HEK293 (cell line): Measurements from ENCODE around the gene CACNG1.

Experiments
- CTCF ChIA-PET: fragments of 350-600 bp; formaldehyde crosslinking; extraction: SDS; loops from one replicate; lab custom pipeline; 2021; ENCODE audit warnings: antibody characterized with exemption; lab: Yijun Ruan, JAX
- POLR2A ChIA-PET: fragments of 300-600 bp; formaldehyde crosslinking; extraction: SDS; loops from one replicate; lab custom pipeline; 2020; ENCODE audit warnings: antibody characterized with exemption, inconsistent platforms; lab: Yijun Ruan, JAX
- H3K27ac ChIP-seq: fragments of 200-500 bp; sonication (Bioruptor generic); 2 replicates; pipeline ENCODE4 v1.5.1; 2014; ENCODE audit warnings: low read depth, low read length, control low read depth, inconsistent platforms; ENCODE audit errors: extremely low read depth
- H3K36me3 ChIP-seq, 2 experiments: fragments of 200-500 bp in 1 of 2; sonication (Bioruptor generic) in 1 of 2; 1 replicate in 1 of 2; 2 replicates in 1 of 2; pipeline ENCODE4 v1.5.1; 2014 to 2017; ENCODE audit warnings: inconsistent platforms in 2 of 2, low read length in 2 of 2; ENCODE audit not compliant: control insufficient read depth in 2 of 2, insufficient read depth in 1 of 2
- H3K4me1 ChIP-seq: fragments of 200-500 bp; sonication (Bioruptor generic); 2 replicates; pipeline ENCODE4 v1.5.1; 2014; ENCODE audit warnings: mild to moderate bottlenecking, low read length, inconsistent platforms; ENCODE audit not compliant: control insufficient read depth, insufficient read depth
- H3K4me3 ChIP-seq: 2 replicates; pipeline ENCODE4 v1.5.1; 2011; ENCODE audit warnings: low read depth, mild to moderate bottlenecking, control low read depth, low read length, moderate library complexity
- H3K9me3 ChIP-seq: fragments of 200-500 bp; sonication (Bioruptor generic); 2 replicates; pipeline ENCODE4 v1.5.1; 2014; ENCODE audit warnings: low read depth, low read length, inconsistent platforms; ENCODE audit not compliant: control insufficient read depth, insufficient read depth
- BCL11B ChIP-seq: fragments of 450-650 bp; formaldehyde crosslinking; IDR thresholded peaks from 2 replicates; pipeline ENCODE4 v1.5.1; 2016; ENCODE audit warnings: low read depth, missing biosample characterization, missing genetic modification characterization
- EGR2 ChIP-seq: fragments of 450-650 bp; formaldehyde crosslinking; IDR thresholded peaks from 2 replicates; pipeline ENCODE4 v1.5.1; 2016; ENCODE audit warnings: low read depth, missing biosample characterization, missing genetic modification characterization
- GLI4 ChIP-seq: fragments of 450-650 bp; formaldehyde crosslinking; IDR thresholded peaks from 2 replicates; pipeline ENCODE4 v1.5.1; 2016; ENCODE audit warnings: missing biosample characterization, missing genetic modification characterization
- KLF7 ChIP-seq: fragments of 450-650 bp; formaldehyde crosslinking; IDR thresholded peaks from 2 replicates; pipeline ENCODE4 v1.5.1; 2016; ENCODE audit warnings: missing biosample characterization, missing genetic modification characterization, borderline replicate concordance
- KLF9 ChIP-seq: fragments of 450-650 bp; formaldehyde crosslinking; IDR thresholded peaks from 2 replicates; pipeline ENCODE4 v1.5.1; 2016; ENCODE audit warnings: missing biosample characterization, missing genetic modification characterization, low read depth
- PATZ1 ChIP-seq: fragments of 450-650 bp; formaldehyde crosslinking; IDR thresholded peaks from 2 replicates; pipeline ENCODE4 v1.5.1; 2016; ENCODE audit warnings: missing biosample characterization, missing genetic modification characterization
- PRDM2 ChIP-seq: fragments of 450-650 bp; formaldehyde crosslinking; IDR thresholded peaks from 2 replicates; pipeline ENCODE4 v1.5.1; 2016; ENCODE audit warnings: missing biosample characterization, missing genetic modification characterization, borderline replicate concordance
- ZBTB17 ChIP-seq: fragments of 450-650 bp; formaldehyde crosslinking; IDR thresholded peaks from 2 replicates; pipeline ENCODE4 v1.5.1; 2016; ENCODE audit warnings: missing biosample characterization, missing genetic modification characterization
- ZBTB7A ChIP-seq: fragments of 450-650 bp; formaldehyde crosslinking; IDR thresholded peaks from 2 replicates; pipeline ENCODE4 v1.5.1; 2016; ENCODE audit warnings: low read depth, missing biosample characterization, missing genetic modification characterization
- ZFP37 ChIP-seq: fragments of 450-650 bp; formaldehyde crosslinking; IDR thresholded peaks from 2 replicates; pipeline ENCODE4 v1.5.1; 2016; ENCODE audit warnings: missing biosample characterization, missing genetic modification characterization
- ZNF10 ChIP-seq: fragments of 450-650 bp; formaldehyde crosslinking; IDR thresholded peaks from 2 replicates; pipeline ENCODE4 v1.5.1; 2017; ENCODE audit warnings: missing biosample characterization, missing genetic modification characterization
- ZNF121 ChIP-seq: fragments of 450-650 bp; formaldehyde crosslinking; IDR thresholded peaks from 2 replicates; pipeline ENCODE4 v1.5.1; 2016; ENCODE audit warnings: missing biosample characterization, missing genetic modification characterization
- ZNF16 ChIP-seq: fragments of 450-650 bp; formaldehyde crosslinking; IDR thresholded peaks from 2 replicates; pipeline ENCODE4 v1.5.1; 2016; ENCODE audit warnings: low read depth, missing biosample characterization, missing genetic modification characterization
- ZNF18 ChIP-seq: fragments of 450-650 bp; formaldehyde crosslinking; IDR thresholded peaks from 2 replicates; pipeline ENCODE4 v1.5.1; 2016; ENCODE audit warnings: missing biosample characterization, missing genetic modification characterization
- ZNF184 ChIP-seq: fragments of 450-650 bp; IDR thresholded peaks from 2 replicates; pipeline ENCODE4 v1.5.1; 2018; ENCODE audit warnings: missing biosample characterization, mild to moderate bottlenecking, missing genetic modification characterization
- ZNF19 ChIP-seq: fragments of 450-650 bp; formaldehyde crosslinking; IDR thresholded peaks from 2 replicates; pipeline ENCODE4; 2016; ENCODE audit warnings: missing biosample characterization, missing genetic modification characterization, low read depth
- ZNF514 ChIP-seq: fragments of 450-650 bp; formaldehyde crosslinking; IDR thresholded peaks from 2 replicates; pipeline ENCODE4 v1.5.1; 2016; ENCODE audit warnings: missing biosample characterization, missing genetic modification characterization
- ZNF530 ChIP-seq: fragments of 450-650 bp; formaldehyde crosslinking; IDR thresholded peaks from 2 replicates; pipeline ENCODE4 v1.5.1; 2016; ENCODE audit warnings: low read depth, missing biosample characterization, missing genetic modification characterization
- ZNF792 ChIP-seq: fragments of 450-650 bp; formaldehyde crosslinking; IDR thresholded peaks from 2 replicates; pipeline ENCODE4 v1.5.1; 2016; ENCODE audit warnings: missing biosample characterization, missing genetic modification characterization
- ZSCAN4 ChIP-seq: fragments of 450-650 bp; formaldehyde crosslinking; IDR thresholded peaks from 2 replicates; pipeline ENCODE4 v1.5.1; 2017; ENCODE audit warnings: missing biosample characterization, missing genetic modification characterization

CACNG1 gene

GRCh38 chr17:67051155-67051538, 6.8 kb downstream of the CACNG1 start:
- Histone ChIP-seq H3K4me3 (no peak overlapping the region), H3K4me1 (no peaks in the 10 kb centered on the region), H3K27ac (no peak overlapping the region), H3K9me3 (no peaks in the 10 kb centered on the region), H3K36me3 (no peaks in the 10 kb centered on the region)
- ChIA-PET CTCF (interaction anchor here (0.6 kb wide), 1 partner anchor 23 kb away, joined by 4 read pairs; no protein-coding TSS in a partner anchor), POLR2A (no interaction called here)
- TF ChIP-seq ZNF121 (no peak), ZNF16 (tag by site-specific recombination) (no peak), EGR2 (tag by site-specific recombination) (no peak), ZSCAN4 (no peak), ZNF514 (tag by site-specific recombination) (no peak), ZNF19 (tag by site-specific recombination) (no peak), ZBTB7A (tag by site-specific recombination) (no peak), GLI4 (no peak), KLF9 (no peak), ZNF792 (tag by site-specific recombination) (no peak), BCL11B (tag by site-specific recombination) (no peak), ZFP37 (tag by site-specific recombination) (no peak), ZBTB17 (tag by site-specific recombination) (no peak), PRDM2 (tag by site-specific recombination) (no peak), KLF7 (no peak), ZNF530 (no peak), PATZ1 (no peak), ZNF184 (tag by site-specific recombination) (no peak), ZNF18 (tag by site-specific recombination) (no peak), ZNF10 (tag by site-specific recombination) (no peak)
